Brain microvascular endothelial cell (primary cell): ENCODE results near the gene SPEM3.

Source experiments
- DNase-seq: peaks from one replicate; pipeline ENCODE4 v3.0.0-alpha.2; 2020
- H3K27ac ChIP-seq: fragments of 250-450 bp; sonication (Bioruptor Pico); 2 replicates; pipeline ENCODE4 v1.5.1; 2020; ENCODE audit warnings: mild to moderate bottlenecking, moderate library complexity
- H3K27me3 ChIP-seq: fragments of 250-450 bp; sonication (Bioruptor Pico); replicated peaks from 2 replicates; pipeline ENCODE4 v1.5.1; 2020; ENCODE audit warnings: mild to moderate bottlenecking
- H3K36me3 ChIP-seq: fragments of 250-450 bp; sonication (Bioruptor Pico); replicated peaks from 2 replicates; pipeline ENCODE4 v1.5.1; 2020; ENCODE audit warnings: mild to moderate bottlenecking
- H3K4me3 ChIP-seq: 2 replicates; pipeline ENCODE4 v1.5.1; 2011; ENCODE audit warnings: low read depth, mild to moderate bottlenecking, control low read depth, low read length, moderate library complexity
- in situ Hi-C: cut with HindIII; loops from 2 replicates; pipeline ENCODE4 v1.10.0; 2017; ENCODE audit warnings: low sequenced_read_pairs, low pct_ligation_motif_present
- TF ChIP-seq, protein P1 (sequence below): IDR thresholded peaks from 2 replicates; pipeline ENCODE4 v1.5.1; 2011; ENCODE audit warnings: low read depth, mild to moderate bottlenecking, moderate library complexity, low read length, control low read depth, inconsistent platforms; ENCODE audit errors: missing control alignments

SPEM3 gene

GRCh38 chr17:7383742-7384488 lies 44.7 kb upstream of the SPEM3 start:
- H3K27me3 ChIP-seq, result peaks cover 20% of the 10 kb centered on the region
- no peak for DNase-seq

DNA sequence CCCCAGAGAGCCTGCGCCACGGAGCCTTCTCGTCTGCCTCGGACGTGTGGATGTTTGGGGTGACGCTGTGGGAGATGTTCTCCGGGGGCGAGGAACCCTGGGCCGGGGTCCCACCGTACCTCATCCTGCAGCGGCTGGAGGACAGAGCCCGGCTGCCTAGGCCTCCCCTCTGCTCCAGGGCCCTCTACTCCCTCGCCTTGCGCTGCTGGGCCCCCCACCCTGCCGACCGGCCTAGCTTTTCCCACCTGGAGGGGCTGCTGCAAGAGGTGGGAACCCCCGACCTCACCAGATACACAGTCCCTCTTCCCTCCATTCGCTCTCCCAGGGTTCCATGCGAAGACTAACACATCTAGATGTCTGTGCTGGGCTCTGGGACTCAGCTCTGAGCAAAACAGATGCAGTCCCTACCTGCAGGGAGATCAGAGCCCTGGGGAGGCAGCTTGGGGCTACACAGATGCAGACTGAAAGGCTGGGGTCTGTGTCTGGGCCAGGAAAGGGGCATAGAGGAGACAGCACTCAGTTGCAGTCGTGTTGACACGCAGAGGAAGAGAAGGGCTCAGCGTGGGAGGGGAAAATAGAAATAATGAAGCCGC lies 44.1 kb upstream of the SPEM3 start:
- Histone ChIP-seq H3K27me3 (peaks cover 20% of the 10 kb centered on the region), H3K36me3 (peaks cover 11% of the 10 kb centered on the region), H3K27ac (no peak overlapping the region), H3K4me3 (peak overlapping the region; percentile 42)
- TF ChIP-seq, protein P1, sequence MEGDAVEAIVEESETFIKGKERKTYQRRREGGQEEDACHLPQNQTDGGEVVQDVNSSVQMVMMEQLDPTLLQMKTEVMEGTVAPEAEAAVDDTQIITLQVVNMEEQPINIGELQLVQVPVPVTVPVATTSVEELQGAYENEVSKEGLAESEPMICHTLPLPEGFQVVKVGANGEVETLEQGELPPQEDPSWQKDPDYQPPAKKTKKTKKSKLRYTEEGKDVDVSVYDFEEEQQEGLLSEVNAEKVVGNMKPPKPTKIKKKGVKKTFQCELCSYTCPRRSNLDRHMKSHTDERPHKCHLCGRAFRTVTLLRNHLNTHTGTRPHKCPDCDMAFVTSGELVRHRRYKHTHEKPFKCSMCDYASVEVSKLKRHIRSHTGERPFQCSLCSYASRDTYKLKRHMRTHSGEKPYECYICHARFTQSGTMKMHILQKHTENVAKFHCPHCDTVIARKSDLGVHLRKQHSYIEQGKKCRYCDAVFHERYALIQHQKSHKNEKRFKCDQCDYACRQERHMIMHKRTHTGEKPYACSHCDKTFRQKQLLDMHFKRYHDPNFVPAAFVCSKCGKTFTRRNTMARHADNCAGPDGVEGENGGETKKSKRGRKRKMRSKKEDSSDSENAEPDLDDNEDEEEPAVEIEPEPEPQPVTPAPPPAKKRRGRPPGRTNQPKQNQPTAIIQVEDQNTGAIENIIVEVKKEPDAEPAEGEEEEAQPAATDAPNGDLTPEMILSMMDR, result no peak
- in situ Hi-C loops, result no loop called here
- DNase-seq, result no peak

More at GRCh38 chr17:7383742-7384488, 44.7 kb upstream of the SPEM3 start:
- no peak overlapping the region for H3K27ac ChIP-seq
- in situ Hi-C loops, result no loop called here
- H3K4me3 ChIP-seq, result peak overlapping the region; percentile 42
- peaks cover 5% of the 10 kb centered on the region for H3K36me3 ChIP-seq
- TF ChIP-seq, protein P1, result no peak

- TF ChIP-seq, protein P1, result no peak
- in situ Hi-C loops, result no loop called here
- Histone ChIP-seq H3K27me3 (no peaks in the 10 kb centered on the region), H3K27ac (no peak overlapping the region), H3K36me3 (peaks cover 43% of the 10 kb centered on the region), H3K4me3 (no peak overlapping the region)
- DNase-seq, result no peak
Observed at GRCh38 chr17:7388856-7389255, 39.8 kb upstream of the SPEM3 start.

GRCh38 chr17:7389924-7390910 lies 38.4 kb upstream of the SPEM3 start:
- Histone ChIP-seq H3K27me3 (no peaks in the 10 kb centered on the region), H3K4me3 (no peak overlapping the region), H3K27ac (no peak overlapping the region), H3K36me3 (peaks cover 43% of the 10 kb centered on the region)
- in situ Hi-C loops, result no loop called here
- TF ChIP-seq, protein P1, result no peak
- no peak for DNase-seq

DNA sequence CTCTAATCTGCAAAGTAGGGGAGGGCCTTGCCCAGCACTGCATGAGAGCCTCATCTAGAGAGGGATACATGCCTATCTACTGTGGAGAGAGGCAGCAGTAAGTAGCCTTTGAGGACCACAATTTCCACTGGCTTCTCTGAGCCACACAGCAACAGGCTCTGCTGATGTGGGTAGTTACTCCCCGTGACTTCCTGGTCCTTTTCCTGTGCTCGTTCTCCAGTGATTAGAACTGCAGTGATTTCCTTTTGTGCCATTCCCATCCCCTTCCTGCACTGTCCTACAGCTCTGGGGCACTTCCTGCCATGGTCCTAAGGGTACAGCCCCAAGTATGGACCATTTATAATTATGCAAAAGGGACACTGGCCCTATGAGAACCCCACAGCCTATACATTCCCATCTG lies 37.4 kb upstream of the SPEM3 start:
- in situ Hi-C loops, result no loop called here
- Histone ChIP-seq H3K27ac (no peak overlapping the region), H3K27me3 (no peaks in the 10 kb centered on the region), H3K36me3 (peaks cover 43% of the 10 kb centered on the region), H3K4me3 (no peak overlapping the region)
- DNase-seq, result no peak
- TF ChIP-seq, protein P1, result no peak
